ENCODE results near the gene SIRPD.
"Not testable (repeated sequence)": the region's sequence is repeated elsewhere in the genome, so short reads cannot be mapped to it uniquely, and the experiment has no call there.

Gene SIRPD

DNA sequence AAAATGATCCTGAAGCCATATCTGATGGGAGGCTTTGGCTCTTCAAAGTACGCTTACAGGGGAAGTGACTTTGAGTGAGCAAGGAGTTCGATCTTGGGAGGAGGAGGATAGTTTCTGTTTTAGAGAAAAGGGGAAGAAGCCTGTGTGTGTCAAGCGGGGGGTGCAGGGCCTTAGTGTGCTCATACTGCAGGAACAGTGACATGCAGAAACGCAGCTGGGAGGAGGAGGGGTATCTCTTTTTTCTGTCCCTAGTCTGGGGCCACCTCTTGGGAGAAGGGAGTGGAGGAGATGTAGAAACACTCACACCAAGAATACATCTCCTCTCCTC lies 19.8 kb downstream of the SIRPD start:
- DNase-seq (ENCODE audit: low spot score), result no peak

DNA sequence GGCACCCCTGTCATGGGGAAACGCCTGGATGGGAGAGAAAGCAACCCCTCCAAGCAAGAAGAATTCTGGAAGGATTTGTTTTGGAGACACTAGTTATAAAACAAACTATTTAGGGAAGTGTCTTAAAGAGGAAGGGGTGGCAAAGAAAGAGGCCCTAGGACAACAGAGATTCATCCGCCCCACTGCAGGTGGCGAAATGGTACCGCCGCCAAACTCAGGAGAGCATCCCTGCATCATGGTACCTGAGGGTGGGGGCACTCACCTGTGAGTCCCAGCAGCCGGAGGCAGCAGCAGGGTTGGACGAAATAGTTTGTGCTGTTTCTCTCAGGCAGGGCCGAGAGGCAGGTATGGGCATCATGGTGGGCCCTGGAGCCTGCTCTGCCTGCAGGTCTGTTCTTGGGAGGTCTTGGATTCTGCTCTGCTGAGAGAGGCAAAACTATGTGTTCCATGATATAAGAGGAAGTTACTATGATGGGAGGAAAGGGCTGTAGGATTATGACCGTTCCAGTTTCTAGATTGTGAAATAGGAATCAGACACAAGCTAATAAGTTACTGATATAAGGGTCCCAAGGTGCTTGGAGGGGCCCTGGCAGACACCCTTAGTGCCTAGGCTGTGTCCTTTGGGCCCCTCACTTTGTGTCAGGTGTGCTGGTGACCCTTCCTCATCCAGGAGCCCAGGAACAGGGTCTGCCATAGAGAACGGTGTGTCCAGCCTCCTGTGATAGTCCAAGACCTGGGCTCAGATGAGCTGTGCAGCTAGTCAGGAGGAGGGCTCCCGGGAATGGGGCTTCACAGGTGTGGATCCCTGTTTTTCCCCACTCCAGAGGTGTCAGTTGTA lies 20.4 kb downstream of the SIRPD start:
- no peak for DNase-seq (ENCODE audit: low spot score)

DNA sequence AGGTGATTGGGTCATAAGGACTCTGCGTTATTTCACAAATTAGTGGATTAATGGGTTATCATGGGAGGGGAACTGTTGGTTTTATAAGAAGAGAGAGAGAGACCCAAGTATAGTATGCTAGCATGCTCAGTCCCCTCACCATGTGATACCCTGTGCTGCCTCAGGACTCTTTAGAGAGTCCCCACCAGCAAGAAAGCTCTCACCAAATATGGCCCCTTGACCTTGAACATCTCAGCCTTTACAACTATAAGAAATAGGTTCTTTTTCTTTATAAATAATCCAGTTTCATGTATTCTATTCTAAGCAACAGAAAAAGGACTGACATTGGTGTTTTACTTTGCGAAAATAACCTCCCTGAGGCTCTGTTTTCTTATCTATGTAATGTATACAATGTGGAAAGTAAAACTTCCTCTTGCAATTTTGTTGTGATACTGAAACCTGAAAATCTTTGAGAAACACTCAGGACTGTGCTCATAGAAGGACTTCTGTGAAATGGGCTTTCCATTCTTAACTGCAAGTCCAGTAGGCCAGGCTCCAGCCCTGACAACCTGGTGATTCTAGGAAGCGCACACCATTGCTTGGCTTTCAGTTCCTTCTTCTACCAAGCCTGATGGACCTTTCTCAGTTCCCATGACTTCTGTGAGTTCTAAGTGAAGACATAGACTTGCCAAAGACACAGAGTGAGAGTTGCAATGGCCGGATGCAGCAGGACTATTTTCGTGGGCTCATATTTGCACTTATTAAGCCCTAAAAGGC lies 21.9 kb downstream of the SIRPD start:
- no peak for DNase-seq (ENCODE audit: low spot score)

DNA sequence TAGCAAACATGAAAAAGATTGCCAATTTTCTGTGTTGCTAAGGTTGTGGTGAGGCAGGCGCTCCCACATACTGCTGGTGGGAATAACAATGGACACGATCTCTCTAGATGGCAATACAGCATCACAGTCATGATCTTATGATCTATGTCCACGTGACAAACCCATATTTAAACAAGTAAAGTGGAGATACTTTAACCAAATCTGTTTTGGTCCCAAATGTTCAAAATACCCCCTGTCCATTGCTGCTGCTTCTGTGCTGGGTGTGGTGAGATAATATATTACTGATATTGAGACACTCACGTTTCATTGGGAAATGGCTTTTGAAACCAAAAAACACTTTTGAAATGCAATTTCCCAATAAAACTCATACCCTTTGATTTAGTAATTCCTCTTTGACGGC lies 23.0 kb downstream of the SIRPD start:
- DNase-seq (ENCODE audit: low spot score), result no peak

DNA sequence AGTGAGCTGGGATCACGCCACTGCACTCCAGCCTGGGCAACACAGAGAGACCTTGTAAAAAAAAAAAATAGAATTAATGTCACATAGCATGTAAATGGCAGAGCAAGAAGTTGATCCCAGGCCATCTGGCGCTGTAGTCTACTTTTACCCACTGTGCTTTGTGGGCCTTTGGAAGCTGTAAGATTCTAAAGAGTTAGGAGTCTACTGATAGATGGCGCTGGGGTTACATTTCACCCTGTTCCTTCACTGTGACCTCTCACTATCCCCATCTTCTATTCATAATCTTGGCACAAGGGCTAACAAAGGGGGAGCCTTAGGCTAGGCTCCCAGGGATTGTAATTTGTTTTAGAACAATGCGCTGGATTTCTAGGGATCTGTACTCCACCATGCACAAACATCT lies 24.4 kb downstream of the SIRPD start:
- no peak for DNase-seq (ENCODE audit: low spot score)

DNA sequence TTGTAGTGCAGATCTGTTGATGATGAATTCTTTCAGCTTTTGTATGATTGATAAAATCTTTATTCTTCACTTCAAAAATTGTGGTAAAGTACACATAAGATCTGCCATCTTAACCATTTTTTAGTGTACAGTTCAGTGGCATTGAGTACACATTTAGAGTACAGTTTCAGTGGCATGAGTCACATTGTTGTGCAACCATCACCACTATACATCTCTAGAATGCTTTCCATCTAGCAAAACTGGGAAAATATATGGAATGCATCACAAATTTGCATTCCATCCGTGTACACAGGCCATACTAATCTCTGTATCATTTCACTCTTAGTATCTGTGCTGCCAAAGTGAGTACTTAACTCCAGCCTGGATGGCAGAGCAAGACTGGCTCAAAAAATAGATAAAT lies 28.7 kb downstream of the SIRPD start:
- no peak for DNase-seq (ENCODE audit: low spot score)

DNA sequence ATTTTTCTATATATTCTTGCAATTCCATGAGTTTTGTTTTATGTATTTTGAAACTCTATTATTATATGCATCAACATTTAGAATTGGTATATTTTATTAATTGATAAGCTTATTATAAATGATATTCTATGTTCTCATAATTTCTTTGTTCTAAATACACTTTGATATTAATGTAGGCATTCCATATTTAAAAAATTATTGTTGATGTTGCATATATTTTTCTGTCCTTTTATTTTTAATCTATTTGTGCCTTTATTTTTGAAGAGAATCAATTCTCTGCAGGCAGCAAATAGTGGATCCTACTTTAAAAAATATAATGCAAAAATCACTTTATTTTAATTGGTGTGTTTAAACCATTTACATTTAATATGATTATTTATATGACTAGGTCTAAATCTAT lies 29.6 kb downstream of the SIRPD start:
- DNase-seq (ENCODE audit: low spot score), result no peak

DNA sequence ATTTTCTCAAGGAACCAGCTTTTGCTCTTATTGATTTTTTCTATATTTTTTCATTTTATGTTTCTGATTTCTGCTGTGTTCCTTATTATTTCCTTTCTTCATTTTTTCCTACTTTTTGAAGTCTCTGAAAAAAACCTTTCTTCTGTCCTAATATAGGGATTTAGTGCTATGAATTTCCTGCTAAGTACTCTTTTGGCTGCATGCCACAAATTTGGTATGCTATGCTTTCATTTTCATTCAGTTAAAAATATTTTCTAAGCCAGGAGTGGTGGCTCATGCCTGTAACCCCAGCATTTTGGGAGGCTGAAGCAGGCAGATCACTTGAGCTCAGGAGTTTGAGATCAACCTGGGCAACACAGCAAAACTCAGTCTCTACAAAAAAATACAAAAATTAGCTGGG lies 30.6 kb downstream of the SIRPD start:
- DNase-seq (ENCODE audit: low spot score), result no peak

DNA sequence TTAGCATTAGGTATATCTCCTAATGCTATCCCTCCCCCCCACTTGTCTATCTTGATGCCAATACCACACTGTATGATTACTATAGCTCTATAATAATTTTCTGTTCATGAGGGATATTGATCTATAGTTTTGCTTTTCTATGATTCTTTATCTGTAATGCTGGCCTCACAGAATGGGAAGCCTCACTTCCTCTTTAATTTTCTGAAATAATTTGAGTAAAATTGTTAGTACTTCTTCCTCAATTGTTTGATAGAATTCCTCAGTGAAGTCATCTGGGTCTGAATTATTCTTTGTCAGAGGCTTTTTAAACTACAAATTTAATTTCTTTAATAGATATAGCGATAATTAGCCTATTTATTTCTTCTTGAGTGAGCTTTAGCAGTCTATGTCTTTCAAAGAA lies 31.2 kb downstream of the SIRPD start:
- no peak for DNase-seq (ENCODE audit: low spot score)

DNA sequence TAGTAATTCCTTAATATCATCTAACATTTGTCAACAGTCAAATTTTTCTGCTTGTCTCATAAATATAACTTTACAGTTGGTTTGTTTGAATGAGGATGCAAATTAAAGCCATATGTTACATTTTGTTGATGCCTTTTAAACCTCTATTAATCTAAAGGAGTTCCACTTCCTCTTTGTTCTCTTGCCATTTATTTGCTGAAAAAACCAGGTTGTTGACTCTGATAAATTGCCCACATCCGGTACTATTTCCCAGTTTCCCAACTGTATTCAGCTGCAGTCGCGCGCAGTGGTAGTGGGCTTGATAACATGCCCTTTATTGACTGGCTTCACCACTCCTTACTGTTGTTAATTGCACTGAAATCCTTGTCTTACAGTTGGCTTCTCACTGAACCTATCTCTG lies 33.5 kb downstream of the SIRPD start:
- DNase-seq (ENCODE audit: low spot score), result no peak

DNA sequence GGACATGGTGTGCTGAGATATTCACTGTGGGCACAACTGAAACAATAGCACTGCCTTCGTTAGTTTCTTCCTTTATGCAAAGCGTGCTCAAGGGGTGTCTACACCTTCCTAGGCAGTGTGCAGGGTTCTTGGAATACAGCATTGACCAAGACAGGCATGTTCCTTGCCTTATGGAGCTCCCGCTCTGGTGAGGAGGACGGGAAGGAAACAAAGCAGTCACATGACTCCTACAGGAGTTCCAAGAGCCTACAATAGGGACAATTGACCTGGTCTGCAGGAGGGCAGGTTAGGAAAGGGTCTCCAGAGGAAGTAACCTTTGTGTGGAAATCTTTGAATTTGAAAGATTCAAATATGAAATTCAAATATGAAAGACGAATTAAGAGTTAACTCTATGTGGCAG lies 40.5 kb downstream of the SIRPD start:
- no peak for DNase-seq (ENCODE audit: low spot score)

DNA sequence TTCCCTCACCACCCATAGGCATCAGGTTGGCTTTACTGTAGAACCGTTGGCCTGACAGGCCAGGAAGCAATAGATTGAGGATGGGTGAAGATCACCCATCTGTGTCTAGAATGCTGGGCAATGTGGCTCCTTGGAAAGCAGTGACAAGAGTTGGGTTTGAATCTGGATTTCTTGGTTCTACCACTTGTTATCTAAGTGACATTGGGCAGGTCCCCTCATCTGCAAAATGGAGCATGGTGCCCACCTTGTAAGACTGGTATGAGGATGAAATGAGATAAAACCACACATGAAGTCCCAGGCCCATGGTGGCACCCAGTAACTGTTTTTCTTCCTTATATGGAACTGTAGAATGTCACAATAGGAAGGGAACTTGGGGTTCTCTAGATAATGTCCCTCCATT lies 43.7 kb downstream of the SIRPD start:
- no peak for DNase-seq (ENCODE audit: low spot score)

DNA sequence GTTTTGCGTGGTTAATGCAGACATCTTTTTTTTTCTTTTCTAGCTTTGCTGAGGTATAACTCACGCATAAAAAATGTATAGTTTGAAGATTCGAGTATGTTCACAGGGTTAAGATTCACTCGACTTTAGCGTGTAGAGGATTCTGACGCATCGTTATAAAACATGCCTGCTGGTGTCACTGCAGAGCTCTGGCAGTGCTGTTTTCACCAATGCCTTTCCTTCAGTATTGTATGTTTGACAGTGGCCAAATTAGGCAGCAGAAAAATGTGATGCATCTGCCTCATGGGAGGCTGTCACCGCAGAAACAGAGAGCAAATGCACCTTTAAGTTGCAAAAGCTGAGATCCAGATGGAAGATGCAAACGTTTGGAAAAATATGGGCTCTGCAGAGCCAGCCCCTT lies 48.3 kb downstream of the SIRPD start:
- DNase-seq (ENCODE audit: low spot score), result no peak

DNA sequence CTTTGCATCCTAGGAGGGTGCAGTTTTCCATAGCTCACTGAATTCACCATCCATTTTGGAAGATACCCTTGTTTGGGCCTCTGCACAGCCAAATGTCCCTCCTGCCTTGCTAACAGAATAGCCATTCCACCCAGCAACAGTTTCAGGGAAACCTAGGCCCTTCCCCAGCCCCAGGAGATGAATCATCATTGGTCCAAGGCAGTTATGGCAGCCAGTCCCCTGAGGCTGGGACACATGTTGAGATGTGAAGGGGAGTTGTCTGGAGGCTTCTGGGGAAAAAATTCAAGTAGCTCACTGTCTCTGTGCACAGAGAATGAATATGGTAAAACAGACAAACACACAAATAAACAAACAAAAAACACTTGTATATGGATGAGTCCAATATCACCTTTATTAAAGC lies 48.9 kb downstream of the SIRPD start:
- DNase-seq (ENCODE audit: low spot score), result no peak

DNA sequence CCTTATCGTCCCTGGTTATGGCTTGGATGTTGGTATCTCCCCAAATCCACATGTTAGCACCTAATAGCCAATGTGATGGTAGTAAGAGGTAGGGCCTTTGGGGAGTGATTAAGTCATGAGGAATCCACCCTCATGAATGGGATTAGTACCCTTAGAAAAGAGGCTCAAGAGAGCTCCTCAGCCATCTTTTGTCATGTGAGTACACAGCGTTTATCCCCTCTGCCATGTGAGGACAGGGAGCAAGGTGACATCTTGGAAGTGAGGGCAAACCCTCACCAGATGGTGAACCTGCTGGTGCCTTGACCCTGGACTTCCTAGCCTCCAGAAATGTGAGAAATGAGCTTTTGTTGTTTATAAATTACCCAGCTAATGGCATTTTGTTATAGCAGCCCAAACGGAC lies 50.2 kb downstream of the SIRPD start:
- no peak for DNase-seq (ENCODE audit: low spot score)

DNA sequence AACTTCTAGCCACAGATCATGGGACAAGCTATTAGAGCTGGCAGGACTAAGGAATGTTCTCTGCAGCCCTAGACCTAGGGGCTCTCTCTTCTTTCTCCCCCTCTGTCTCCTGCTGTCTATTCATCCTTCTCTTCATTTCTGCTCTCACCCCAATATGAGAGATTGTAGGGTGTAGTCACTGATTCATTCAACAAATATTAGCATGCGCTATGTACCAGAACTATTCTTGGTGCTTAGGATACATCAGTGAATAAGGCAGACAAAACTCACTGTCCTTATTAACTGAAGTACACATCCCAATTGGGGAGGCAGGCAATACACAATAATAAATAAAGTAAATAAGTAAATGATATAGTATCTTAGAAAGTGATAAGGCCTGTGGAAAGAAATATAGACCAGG lies 51.6 kb downstream of the SIRPD start:
- no peak for DNase-seq (ENCODE audit: low spot score)

DNA sequence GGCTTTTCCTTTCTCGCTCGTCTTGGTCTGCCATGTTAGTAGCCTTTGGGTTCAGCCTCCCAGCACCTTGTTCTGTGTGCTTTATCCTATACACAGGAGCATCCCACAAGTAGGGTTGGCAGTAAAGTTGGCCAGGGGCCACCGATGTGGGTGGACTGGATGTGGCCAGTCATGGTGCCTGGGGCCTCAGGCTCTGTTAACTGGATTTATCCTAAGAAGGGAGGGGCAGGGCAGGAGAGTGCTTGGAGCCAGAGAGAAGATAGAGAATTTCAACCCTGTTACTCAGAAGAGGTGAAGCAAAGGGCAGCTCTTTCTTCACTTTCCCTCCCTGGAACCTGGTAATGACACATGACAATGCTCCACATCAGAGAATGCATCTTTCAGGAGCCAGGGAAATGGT lies 52.1 kb downstream of the SIRPD start:
- DNase-seq (ENCODE audit: low spot score), result no peak

DNA sequence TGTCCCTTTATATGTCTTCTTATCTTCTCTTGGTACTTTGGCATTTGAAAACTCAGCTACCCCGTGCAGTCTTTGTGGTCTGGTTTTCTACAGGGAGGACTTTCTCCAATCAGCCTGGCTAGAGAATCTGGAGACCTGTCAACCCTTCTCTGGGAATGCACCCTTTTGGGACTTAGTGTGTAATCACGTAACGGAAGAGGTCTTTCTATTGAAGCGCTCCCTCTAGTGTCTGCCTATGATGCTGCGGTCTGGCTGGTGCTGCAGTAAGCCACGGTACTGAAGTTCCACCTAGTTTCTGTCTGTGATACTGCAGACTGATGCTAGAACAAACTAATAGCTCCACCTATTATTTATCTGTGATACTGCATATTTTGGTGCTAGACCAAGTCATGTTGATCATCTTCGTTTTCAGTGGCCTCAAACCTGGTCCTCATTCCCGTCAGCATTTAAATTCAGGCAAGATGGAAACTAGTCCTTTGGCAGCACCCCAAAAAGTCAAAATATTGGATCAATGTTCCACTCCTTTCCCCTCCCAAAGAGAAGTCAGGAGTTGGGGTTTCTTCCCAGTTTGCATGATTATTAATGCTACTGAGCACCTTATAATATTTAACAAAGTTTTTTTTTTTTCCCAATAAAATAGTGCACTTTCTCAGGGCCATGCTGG lies 53.8 kb downstream of the SIRPD start:
- peak; percentile 63 for DNase-seq (ENCODE audit: low spot score)

DNA sequence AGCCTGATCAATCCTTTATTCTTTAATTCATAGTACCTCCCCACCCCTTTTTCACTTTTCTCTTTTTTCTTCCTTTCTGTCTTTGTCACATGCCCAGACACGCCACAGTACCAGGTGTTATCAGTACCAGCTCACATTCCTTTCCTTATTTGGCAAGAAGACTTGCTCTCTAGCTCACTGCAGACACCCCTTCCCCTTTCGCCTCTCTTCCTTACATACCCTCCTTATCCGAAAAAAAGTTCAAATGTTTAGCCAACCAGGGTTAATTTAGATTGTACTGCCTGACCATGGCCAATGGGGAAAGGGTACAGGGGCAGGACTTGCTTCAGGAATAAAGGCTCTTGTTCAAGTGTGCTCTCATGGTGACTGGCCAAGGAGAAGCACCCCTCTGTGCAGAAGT lies 57.0 kb downstream of the SIRPD start:
- DNase-seq (ENCODE audit: low spot score), result no peak

DNA sequence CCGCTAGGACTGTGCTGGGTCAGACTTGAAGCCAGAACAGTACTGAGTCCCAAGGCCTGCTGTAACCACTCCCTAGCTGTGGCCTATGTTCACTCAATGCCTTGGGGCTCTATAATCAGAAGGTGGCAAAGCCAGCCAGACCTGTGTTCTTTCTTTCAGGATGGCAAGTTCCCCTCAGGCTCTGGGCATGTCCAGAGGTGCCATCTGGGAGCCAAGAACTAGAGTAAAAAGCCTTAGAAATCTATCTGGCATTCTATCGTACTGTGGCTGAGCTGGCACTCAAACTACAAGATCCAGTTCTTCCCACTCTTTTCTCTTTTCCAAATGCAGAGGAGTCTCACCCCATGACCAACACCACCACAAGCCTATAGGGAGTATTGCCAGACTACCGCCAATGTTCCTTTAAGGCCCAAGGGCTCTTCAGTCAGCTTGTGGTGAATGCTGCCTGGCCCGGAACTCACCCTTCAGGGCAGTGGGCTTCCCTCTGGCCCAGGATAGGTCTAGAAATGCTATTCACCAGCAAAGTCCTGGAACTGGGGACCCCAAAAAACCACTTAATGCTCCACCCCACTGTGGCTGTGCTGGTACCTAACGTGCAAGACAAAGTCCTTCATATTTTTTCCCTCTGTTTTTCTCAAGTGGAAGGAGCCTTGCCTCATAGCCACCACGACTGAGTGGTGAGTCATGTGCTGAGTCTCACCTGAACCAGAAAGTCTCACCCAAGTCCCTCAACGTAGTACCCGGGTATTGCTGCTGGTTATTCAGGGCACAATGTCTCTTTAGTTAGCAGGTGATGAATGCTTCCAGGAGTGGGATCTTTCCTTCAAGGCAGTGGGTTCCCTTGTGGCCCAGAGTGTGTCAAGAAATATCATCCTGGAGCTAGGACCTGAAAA lies 57.7 kb downstream of the SIRPD start:
- DNase-seq (ENCODE audit: low spot score), result no peak

DNA sequence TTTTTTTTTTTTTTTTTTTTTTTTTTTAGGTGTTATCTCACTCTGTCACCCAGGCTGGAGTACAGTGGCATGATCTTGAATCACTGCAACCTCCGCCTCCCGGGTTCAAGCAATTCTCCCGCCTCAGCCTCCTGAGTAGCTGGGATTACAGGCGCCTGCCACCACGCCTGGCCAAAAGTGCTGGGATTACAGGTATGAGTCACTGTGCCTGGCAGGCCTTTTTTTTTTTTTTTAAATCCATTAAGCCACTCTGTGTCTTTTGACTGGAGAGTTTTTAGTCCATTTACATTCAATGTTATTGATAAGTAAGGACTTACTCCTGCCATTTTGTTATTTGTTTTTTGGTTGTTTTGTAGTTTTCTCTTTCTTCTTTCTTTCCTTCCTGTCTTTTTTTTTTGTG lies 60.1 kb downstream of the SIRPD start:
- not testable (repeated sequence) for DNase-seq (ENCODE audit: low spot score)

DNA sequence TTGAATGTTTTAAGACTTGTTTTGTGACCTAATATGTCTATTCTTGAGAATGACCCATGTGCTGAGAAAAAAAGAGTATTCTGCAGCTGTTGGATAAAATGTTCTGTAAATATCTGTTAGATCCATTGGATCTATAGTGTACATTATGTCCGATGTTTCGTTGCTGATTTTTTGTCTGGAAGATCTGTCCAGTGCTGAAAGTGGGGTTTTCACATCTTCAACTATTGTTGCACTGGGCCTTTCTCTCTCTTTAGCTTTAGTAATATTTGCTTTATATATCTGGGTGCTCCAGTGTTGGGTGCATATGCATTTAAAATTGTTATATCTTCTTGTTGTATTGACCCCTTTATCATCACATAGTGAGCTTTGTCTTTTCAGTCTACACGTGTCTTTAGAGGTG lies 60.6 kb downstream of the SIRPD start:
- no peak for DNase-seq (ENCODE audit: low spot score)

Measured in hematopoietic multipotent progenitor cell treated with erythropoietin and hydrocortisone succinate and interleukin-3 and kit ligand, for 15 days (in vitro differentiated cells).